ENCODE data around the gene MTHFR.

- TF ChIP-seq CTCF (IDR thresholded peaks at IDR 0.05; ENCODE audit: low read length) (no peak), EZH2 (IDR thresholded peaks at IDR 0.05; ENCODE audit: borderline replicate concordance, low read length) (no peak)
Observed at GRCh38 chr1:11736746-11737639, 68.8 kb downstream of the MTHFR start.
